GM23338 (cell line): ENCODE measurements around the gene VPS54. TPM values are rescaled to one million over a fixed set of nuclear protein-coding genes. Genes with fewer than 3 reads are reported as not detected.

Experiments
- ATAC-seq: fragments of 200-7000 bp; cut with Tn5 transposase; 3 replicates; pipeline ENCODE4 v1.9.1; 2020
- DNase-seq: peaks from one replicate; pipeline ENCODE4 v3.0.0-alpha.2; 2015; ENCODE audit warnings: low spot score
- H2AFZ ChIP-seq: fragments of 200-600 bp; sonication (generic); 2 replicates; pipeline ENCODE4 v1.8.0; 2016; ENCODE audit warnings: antibody characterized with exemption, mild to moderate bottlenecking, moderate library complexity
- H3F3A ChIP-seq: fragments of 200-600 bp; sonication (generic); replicated peaks from 2 replicates; pipeline ENCODE4 v1.8.0; 2017; ENCODE audit warnings: antibody characterized with exemption, mixed run types, low read depth
- H3K27ac ChIP-seq: fragments of 200-600 bp; sonication (generic); 2 replicates; pipeline ENCODE4 v1.6.1; 2016; ENCODE audit warnings: low read depth
- H3K27me3 ChIP-seq: fragments of 200-600 bp; sonication (generic); 2 replicates; pipeline ENCODE4 v1.8.0; 2016; ENCODE audit warnings: mild to moderate bottlenecking, mixed run types, moderate library complexity; ENCODE audit not compliant: insufficient read depth
- H3K36me3 ChIP-seq: fragments of 200-600 bp; sonication (generic); 2 replicates; pipeline ENCODE4 v1.8.0; 2016; ENCODE audit warnings: mild to moderate bottlenecking; ENCODE audit not compliant: insufficient read depth
- H3K4me1 ChIP-seq: fragments of 200-600 bp; sonication (generic); 2 replicates; pipeline ENCODE4 v1.8.0; 2016; ENCODE audit warnings: mild to moderate bottlenecking, moderate library complexity; ENCODE audit not compliant: insufficient read depth
- H3K4me2 ChIP-seq: fragments of 200-600 bp; sonication (generic); 2 replicates; pipeline ENCODE4 v1.7.1; 2017; ENCODE audit warnings: mixed run types
- H3K4me3 ChIP-seq: fragments of 200-600 bp; sonication (generic); 2 replicates; pipeline ENCODE4 v1.6.1; 2016; ENCODE audit warnings: mixed run types
- H3K79me2 ChIP-seq: fragments of 200-600 bp; sonication (generic); replicated peaks from 2 replicates; pipeline ENCODE4 v1.8.0; 2017; ENCODE audit warnings: mild to moderate bottlenecking; ENCODE audit not compliant: insufficient read depth
- H3K9me2 ChIP-seq: fragments of 200-600 bp; sonication (generic); 2 replicates; pipeline ENCODE4 v1.8.0; 2017; ENCODE audit not compliant: insufficient read depth
- H4K20me1 ChIP-seq: fragments of 200-600 bp; sonication (generic); replicated peaks from 2 replicates; pipeline ENCODE4 v1.8.0; 2017; ENCODE audit warnings: mild to moderate bottlenecking; ENCODE audit not compliant: insufficient read depth
- H3K27ac Mint-ChIP-seq: 2 replicates; pipeline ENCODE4 v1.8.0; 2020; ENCODE audit warnings: inconsistent platforms, mild to moderate bottlenecking, moderate library complexity, mixed read lengths
- H3K27me3 Mint-ChIP-seq: 3 replicates; pipeline ENCODE4 v1.8.0; 2022; ENCODE audit warnings: low read depth, mild to moderate bottlenecking, moderate library complexity, mixed read lengths, inconsistent platforms; ENCODE audit not compliant: insufficient read depth, poor library complexity
- H3K36me3 Mint-ChIP-seq: 3 replicates; pipeline ENCODE4 v1.8.0; 2021; ENCODE audit warnings: low read depth, mild to moderate bottlenecking, inconsistent platforms, moderate library complexity, mixed read lengths
- H3K4me1 Mint-ChIP-seq: 3 replicates; pipeline ENCODE4 v1.8.0; 2020; ENCODE audit warnings: mild to moderate bottlenecking, inconsistent platforms, mixed read lengths
- H3K4me3 Mint-ChIP-seq: 3 replicates; pipeline ENCODE4 v1.8.0; 2021; ENCODE audit warnings: moderate library complexity, mild to moderate bottlenecking, inconsistent platforms, mixed read lengths
- H3K9me3 Mint-ChIP-seq: 3 replicates; pipeline ENCODE4 v1.8.0; 2020; ENCODE audit warnings: moderate library complexity, mild to moderate bottlenecking, inconsistent platforms, mixed read lengths
- CREB1 ChIP-seq: fragments of 250-450 bp; sonication (Bioruptor Pico); IDR thresholded peaks from 2 replicates; pipeline ENCODE4 v1.5.0; 2020; ENCODE audit warnings: low read depth, mild to moderate bottlenecking, moderate library complexity
- CTCF ChIP-seq, 2 experiments: fragments of 200-600 bp in 1 of 2; sonication (generic) in 1 of 2; conservative IDR thresholded peaks; 2 replicates each; pipeline versions ENCODE4 v1.5.1 to v1.6.1; 2016 to 2017; ENCODE audit warnings: antibody characterized with exemption in 2 of 2, low read depth in 2 of 2, mild to moderate bottlenecking in 2 of 2, moderate library complexity in 1 of 2
- ETS1 ChIP-seq: IDR thresholded peaks from 2 replicates; pipeline ENCODE4 v1.6.1; 2016; ENCODE audit warnings: antibody characterized with exemption
- EZH2 ChIP-seq: fragments of 200-600 bp; sonication (generic); IDR thresholded peaks from one replicate; pipeline ENCODE4 v1.8.0; 2017; ENCODE audit warnings: antibody characterized with exemption, mild to moderate bottlenecking, low read depth; ENCODE audit not compliant: unreplicated experiment
- EZH2phosphoT487 ChIP-seq: fragments of 200-600 bp; sonication (generic); IDR thresholded peaks from one replicate; pipeline ENCODE4 v1.8.1; 2018; ENCODE audit warnings: antibody characterized with exemption; ENCODE audit not compliant: unreplicated experiment
- JUNB ChIP-seq: IDR thresholded peaks from one replicate; pipeline ENCODE4 v1.6.1; 2016; ENCODE audit warnings: antibody characterized with exemption; ENCODE audit not compliant: unreplicated experiment
- NANOG ChIP-seq: IDR thresholded peaks from 2 replicates; pipeline ENCODE4 v1.6.1; 2016; ENCODE audit warnings: antibody characterized with exemption, borderline replicate concordance
- REST ChIP-seq: IDR thresholded peaks from one replicate; pipeline ENCODE4 v1.6.1; 2018; ENCODE audit warnings: antibody characterized with exemption; ENCODE audit not compliant: unreplicated experiment
- STAT1 ChIP-seq: IDR thresholded peaks from one replicate; pipeline ENCODE4 v1.6.1; 2016; ENCODE audit warnings: antibody characterized with exemption; ENCODE audit not compliant: unreplicated experiment
- ZNF114 ChIP-seq: fragments of 250-450 bp; sonication (Bioruptor Pico); IDR thresholded peaks from 2 replicates; pipeline ENCODE4 v1.5.0; 2020; ENCODE audit warnings: mild to moderate bottlenecking, moderate library complexity
- ZNF331 ChIP-seq: fragments of 250-450 bp; sonication (Bioruptor Pico); IDR thresholded peaks from 2 replicates; pipeline ENCODE4 v1.5.0; 2020; ENCODE audit warnings: low read depth, mild to moderate bottlenecking, moderate library complexity
- ZNF462 ChIP-seq: fragments of 250-450 bp; sonication (Bioruptor Pico); IDR thresholded peaks from 2 replicates; pipeline ENCODE4 v1.5.0; 2020; ENCODE audit warnings: mild to moderate bottlenecking, moderate library complexity
- polyA plus RNA-seq: library from polyadenylated mRNA; unstranded; fragments of >200 nt; fragmentation: Nextera tagmentation; extraction: Ambion mirVana; gene quantifications from 2 replicates; pipeline ENCODE4 v1.2.1, GENCODE V29; 2016
- total RNA-seq: library from RNA; depleted of rRNA; stranded (reverse); fragments of >200 nt; shearing (Covaris generic); gene quantifications from 2 replicates; pipeline ENCODE4 v1.2.3, GENCODE V29; 2014

Gene VPS54
- total and polyA plus RNA-seq, 2 experiments from 2014 or later, result 6.6 to 17.0 TPM

- peaks cover 66% of the 10 kb centered on the region for H3K4me1 Mint-ChIP-seq
- peaks cover 100% of the 10 kb centered on the region for H3K79me2 ChIP-seq
- peak overlapping the region; percentile 82 for H3K27ac Mint-ChIP-seq
Measured at GRCh38 chr2:63871864-63872263, 147.4 kb downstream of the VPS54 start.

More at GRCh38 chr2:63871864-63872263, 147.4 kb downstream of the VPS54 start:
- H3K4me3 Mint-ChIP-seq, result no peak overlapping the region
- H3F3A ChIP-seq, result peaks cover 16% of the 10 kb centered on the region
- H3K36me3 Mint-ChIP-seq, result peaks cover 85% of the 10 kb centered on the region
- peak overlapping the region; percentile 71; the same call in 1 of the 2 replicates for H3K27ac ChIP-seq
- H3K27me3 ChIP-seq, result no peaks in the 10 kb centered on the region
- no peak overlapping the region for H3K4me3 ChIP-seq
- H3K36me3 ChIP-seq, result peaks cover 26% of the 10 kb centered on the region
- no peak for ATAC-seq
- H3K9me2 ChIP-seq, result no peaks in the 10 kb centered on the region
- H3K27me3 Mint-ChIP-seq, result peaks cover 5% of the 10 kb centered on the region
- H3K9me3 Mint-ChIP-seq, result peaks cover 3% of the 10 kb centered on the region; the same call in 1 of the 3 replicates
- TF ChIP-seq JUNB (no peak), EZH2phosphoT487 (no peak), STAT1 (no peak), ZNF331 (CRISPR knock-in tag) (no peak), CREB1 (CRISPR knock-in tag) (no peak), ETS1 (no peak), EZH2 (no peak), CTCF (conservative IDR thresholded peaks at IDR 0.05; ENCODE audit: low read depth in 2 of 2) (no peak), REST (no peak), ZNF462 (CRISPR knock-in tag) (no peak), NANOG (no peak), ZNF114 (CRISPR knock-in tag) (no peak)
- H3K4me2 ChIP-seq, result no peak overlapping the region
- DNase-seq, result no peak
- peaks cover 35% of the 10 kb centered on the region for H3K4me1 ChIP-seq
- H2AFZ ChIP-seq, result no peak overlapping the region
- peaks cover 55% of the 10 kb centered on the region for H4K20me1 ChIP-seq
